ENCODE data around the gene USH1C. TPM values are rescaled to one million over a fixed set of nuclear protein-coding genes. Genes with fewer than 3 reads are reported as not detected.

The USH1C gene
- total and polyA plus RNA-seq, 2 of the 13 experiments (the other 11 are each of a cell fraction or from before 2014, with no cell fraction given), result not detected

DNA sequence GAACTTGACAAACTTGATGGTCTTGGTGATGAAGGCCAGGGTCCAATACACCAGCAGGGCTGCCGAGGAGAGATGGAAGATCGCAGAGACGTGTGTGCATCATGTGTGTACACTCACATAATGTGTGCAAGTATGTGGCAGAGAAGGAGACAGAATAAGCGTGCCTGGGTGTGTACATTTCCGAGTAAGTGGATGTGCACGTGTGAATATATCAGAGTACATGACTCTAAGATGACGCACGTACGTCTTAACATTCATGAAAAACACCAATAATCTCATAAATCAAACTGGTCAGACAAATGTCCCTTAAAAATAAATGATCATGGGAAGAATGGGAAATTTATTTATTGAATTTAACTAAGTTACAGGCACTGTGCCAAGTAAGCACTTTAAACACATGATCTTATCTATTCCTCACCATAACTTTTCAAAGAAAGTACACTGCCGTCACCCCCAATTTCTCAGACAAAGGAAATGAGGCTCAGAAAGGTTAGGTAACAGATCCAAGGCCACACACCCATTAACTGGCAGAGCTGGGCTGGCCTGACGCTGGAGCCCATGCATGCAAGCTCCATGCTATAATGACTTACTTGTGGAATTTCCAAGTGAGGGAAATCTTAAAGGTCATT, 80.6 kb downstream of the USH1C start:
- H3K9ac ChIP-seq (ENCODE audit: insufficient read depth, low read depth, low read length), result no peak overlapping the region
- no TSS peak for BruUV-seq (replicated peaks)
- no peak overlapping the region for H3K27ac ChIP-seq (ENCODE audit: extremely low read length, insufficient read depth, low read length)
- DNase-seq (ENCODE audit: low spot score) (no peak), FAIRE-seq (no peak), ATAC-seq (no peak)
- ChIA-PET CTCF (ENCODE audit: low intra/inter-chr PET ratio, low total read pairs) (no interaction called here), POLR2A (no interaction called here)
- 48% methylated on average over 11 of the region's 11 CpGs for WGBS (ENCODE audit: low lambda C conversion rate)
- H3K9me3 ChIP-seq (ENCODE audit: low read length), result no peaks in the 10 kb centered on the region
- intact Hi-C loops (cut with micrococcal nuclease; ENCODE audit: unreplicated experiment) (no loop called here), in situ Hi-C loops (cut with HindIII; ENCODE audit: extremely low pct_ligation_motif_present, low pct_unique_long_range_greater_than_20kb) (no loop called here)
- no peaks in the 10 kb centered on the region; a peak in 1 of 5 replicates for H3K27me3 ChIP-seq (ENCODE audit: control insufficient read depth in 1 of 2, insufficient read depth in 2 of 2, low read length in 2 of 2)
- no peaks in the 10 kb centered on the region for H4K20me1 ChIP-seq (ENCODE audit: insufficient read depth, low read length)
- TF ChIP-seq, protein P1, sequence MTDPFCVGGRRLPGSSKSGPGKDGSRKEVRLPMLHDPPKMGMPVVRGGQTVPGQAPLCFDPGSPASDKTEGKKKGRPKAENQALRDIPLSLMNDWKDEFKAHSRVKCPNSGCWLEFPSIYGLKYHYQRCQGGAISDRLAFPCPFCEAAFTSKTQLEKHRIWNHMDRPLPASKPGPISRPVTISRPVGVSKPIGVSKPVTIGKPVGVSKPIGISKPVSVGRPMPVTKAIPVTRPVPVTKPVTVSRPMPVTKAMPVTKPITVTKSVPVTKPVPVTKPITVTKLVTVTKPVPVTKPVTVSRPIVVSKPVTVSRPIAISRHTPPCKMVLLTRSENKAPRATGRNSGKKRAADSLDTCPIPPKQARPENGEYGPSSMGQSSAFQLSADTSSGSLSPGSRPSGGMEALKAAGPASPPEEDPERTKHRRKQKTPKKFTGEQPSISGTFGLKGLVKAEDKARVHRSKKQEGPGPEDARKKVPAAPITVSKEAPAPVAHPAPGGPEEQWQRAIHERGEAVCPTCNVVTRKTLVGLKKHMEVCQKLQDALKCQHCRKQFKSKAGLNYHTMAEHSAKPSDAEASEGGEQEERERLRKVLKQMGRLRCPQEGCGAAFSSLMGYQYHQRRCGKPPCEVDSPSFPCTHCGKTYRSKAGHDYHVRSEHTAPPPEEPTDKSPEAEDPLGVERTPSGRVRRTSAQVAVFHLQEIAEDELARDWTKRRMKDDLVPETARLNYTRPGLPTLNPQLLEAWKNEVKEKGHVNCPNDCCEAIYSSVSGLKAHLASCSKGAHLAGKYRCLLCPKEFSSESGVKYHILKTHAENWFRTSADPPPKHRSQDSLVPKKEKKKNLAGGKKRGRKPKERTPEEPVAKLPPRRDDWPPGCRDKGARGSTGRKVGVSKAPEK (CRISPR knock-in tag; IDR thresholded peaks at IDR 0.05; ENCODE audit: borderline replicate concordance), result no peak
- TF ChIP-seq ZNF333 (CRISPR knock-in tag; IDR thresholded peaks at IDR 0.05; ENCODE audit: borderline replicate concordance), result no peak
- TF ChIP-seq PHB2 (IDR thresholded peaks at IDR 0.05; ENCODE audit: partially characterized antibody), result no peak
- TF ChIP-seq ZNF546 (CRISPR knock-in tag; conservative IDR thresholded peaks at IDR 0.05), result no peak
- TF ChIP-seq SIN3A (IDR thresholded peaks at IDR 0.05; ENCODE audit: borderline replicate concordance, low read depth, low read length), result no peak
- no peak for TF ChIP-seq ZNF180 (CRISPR knock-in tag; IDR thresholded peaks at IDR 0.05; ENCODE audit: borderline replicate concordance, low read depth)
- TF ChIP-seq, protein P2, sequence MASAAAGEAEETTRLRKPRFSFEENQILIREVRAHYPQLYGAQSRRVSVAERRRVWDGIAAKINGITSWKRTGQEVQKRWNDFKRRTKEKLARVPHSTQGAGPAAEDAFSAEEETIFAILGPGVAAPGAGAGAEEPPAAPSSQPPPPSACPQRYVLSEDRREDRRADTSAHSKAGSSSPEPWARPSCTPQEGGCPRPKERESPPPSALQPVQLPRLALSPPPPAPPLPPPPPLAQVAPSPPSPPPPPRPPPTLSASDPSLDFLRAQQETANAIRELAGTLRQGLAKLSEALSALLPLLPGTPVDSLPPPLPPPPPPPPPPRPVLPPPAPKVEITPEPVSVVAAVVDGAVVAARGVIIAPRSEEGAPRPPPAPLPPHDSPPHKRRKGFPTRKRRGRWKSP (CRISPR knock-in tag; IDR thresholded peaks at IDR 0.05), result no peak
- no peak overlapping the region for H2AFZ ChIP-seq (ENCODE audit: low read length)
- H3K4me3 ChIP-seq (replicated peaks in 1 of 3; ENCODE audit: insufficient read depth in 1 of 3, low read depth in 2 of 3, low read length in 3 of 3), result no peak overlapping the region
- no peak overlapping the region for H3K4me2 ChIP-seq (ENCODE audit: low read depth, low read length)
- no peaks in the 10 kb centered on the region for H3K79me2 ChIP-seq (ENCODE audit: insufficient read depth, low read length)
- H3K4me1 ChIP-seq (ENCODE audit: insufficient read depth, low read length), result no peaks in the 10 kb centered on the region
- no peaks in the 10 kb centered on the region for H3K36me3 ChIP-seq (replicated peaks in 1 of 2; ENCODE audit: control insufficient read depth in 1 of 2, insufficient read depth in 2 of 2, low read length in 2 of 2)
